ENCODE data around the gene PHACTR4. TPM values are rescaled to one million over a fixed set of nuclear protein-coding genes. Genes with fewer than 3 reads are reported as not detected.

Gene PHACTR4
- total and polyA plus RNA-seq, 2 of the 8 experiments (the other 6 are each of a cell fraction or from before 2014, with no cell fraction given), result 23.7 to 57.8 TPM

- FAIRE-seq, result no peak
- POLR2A ChIA-PET (ENCODE audit: partially characterized antibody), result interaction anchor here (0.8 to 1.3 kb wide), 4 partner anchors 12 to 241 kb away, joined by 3 read pairs; partner anchors contain the start of gene MED18
Observed at GRCh38 chr1:28340221-28340974, 29.1 kb upstream of the PHACTR4 start.

More at GRCh38 chr1:28340221-28340974, 29.1 kb upstream of the PHACTR4 start:
- H3K4me3 ChIP-seq (ENCODE audit: extremely low read depth in 1 of 4, insufficient read depth in 2 of 4, low read depth in 3 of 4, low read length in 4 of 4), result no peak overlapping the region
- H2BK15ac ChIP-seq (ENCODE audit: low read length), result no peak overlapping the region
- CTCF ChIA-PET (ENCODE audit: partially characterized antibody), result interaction anchor here (0.9 to 1.3 kb wide), 6 partner anchors 11 to 91 kb away, joined by 3 to 4 read pairs (median 4); no protein-coding TSS in a partner anchor
- H3K18ac ChIP-seq (ENCODE audit: extremely low read depth, low read length), result no peak overlapping the region
- no peak overlapping the region for H2AK5ac ChIP-seq (ENCODE audit: low read depth, low read length)
- 91% methylated on average over 4 of the region's 4 CpGs; no CpG with 5 or more reads in 1 of the 2 experiments for WGBS, 2 experiments (ENCODE audit: extremely low coverage in 1 of 2, insufficient coverage in 1 of 2, insufficient read length in 1 of 2, insufficient replicate concordance in 2 of 2, low coverage in 1 of 2, low lambda C conversion rate in 2 of 2, missing lambda C conversion rate in 1 of 2)
- H2BK5ac ChIP-seq (ENCODE audit: low read depth, low read length), result no peak overlapping the region
- H4K20me1 ChIP-seq (replicated peaks in 1 of 2; ENCODE audit: control insufficient read depth in 1 of 2, insufficient read depth in 2 of 2, low read length in 2 of 2), result no peaks in the 10 kb centered on the region
- H3K36me3 ChIP-seq (ENCODE audit: control insufficient read depth in 2 of 4, insufficient read depth in 4 of 4, low read length in 3 of 4), result peaks cover 0 to 4% (median 2%) of the 10 kb centered on the region in 4 experiments; a peak in 2 of 8 replicates
- H3K27me3 ChIP-seq (replicated peaks in 1 of 4; ENCODE audit: control insufficient read depth in 3 of 4, extremely low read depth in 1 of 4, insufficient read depth in 3 of 4, low read length in 3 of 4), result no peaks in the 10 kb centered on the region
- H3K9me3 ChIP-seq (ENCODE audit: insufficient read depth in 2 of 2, low read depth in 1 of 2, low read length in 1 of 2), result no peaks in the 10 kb centered on the region
- DNase-seq (ENCODE audit: low read depth in 1 of 2, low spot score in 2 of 2), result no peak
- no peak overlapping the region for H4K91ac ChIP-seq (replicated peaks; ENCODE audit: insufficient read length, low read length)
- H3K4ac ChIP-seq (replicated peaks; ENCODE audit: insufficient read length, low read depth, low read length), result no peak overlapping the region
- no peaks in the 10 kb centered on the region for H3K23me2 ChIP-seq (ENCODE audit: low read depth, low read length)
- H2BK120ac ChIP-seq (replicated peaks; ENCODE audit: low read depth, low read length), result no peak overlapping the region
- H2AFZ ChIP-seq (ENCODE audit: low read length), result no peak overlapping the region
- no peak overlapping the region for H3K4me2 ChIP-seq (ENCODE audit: insufficient read depth in 1 of 2, low read depth in 2 of 2, low read length in 2 of 2)
- H3K9ac ChIP-seq (replicated peaks in 1 of 4; ENCODE audit: extremely low read depth in 1 of 4, low read depth in 3 of 4, low read length in 3 of 4), result no peak overlapping the region
- no peak overlapping the region for H3K27ac ChIP-seq (ENCODE audit: low read depth, low read length)
- no peak overlapping the region for H4K8ac ChIP-seq (ENCODE audit: extremely low read depth, insufficient read depth, low read length)
- no peak overlapping the region for H3K23ac ChIP-seq (ENCODE audit: insufficient read length)
- H3K79me2 ChIP-seq (ENCODE audit: control insufficient read depth in 1 of 2, insufficient read depth in 2 of 2, low read length in 2 of 2), result no peaks in the 10 kb centered on the region
- H3K79me1 ChIP-seq (ENCODE audit: low read depth, low read length), result no peaks in the 10 kb centered on the region
- no peak overlapping the region for H2BK20ac ChIP-seq (ENCODE audit: low read length)
- H4K5ac ChIP-seq (ENCODE audit: insufficient read length, low read depth, low read length), result no peak overlapping the region
- no peak overlapping the region for H3K14ac ChIP-seq (ENCODE audit: insufficient read length)
- TF ChIP-seq TAF1 (IDR thresholded peaks at IDR 0.05; ENCODE audit: low read depth, low read length) (no peak), POLR2AphosphoS5 (IDR thresholded peaks at IDR 0.05; ENCODE audit: low read depth, low read length) (no peak), EGR1 (IDR thresholded peaks at IDR 0.05; ENCODE audit: borderline replicate concordance, low read depth, low read length) (no peak), SRF (IDR thresholded peaks at IDR 0.05; ENCODE audit: low read depth, low read length) (no peak), SP2 (IDR thresholded peaks at IDR 0.05; ENCODE audit: low read length) (no peak), SAP30 (IDR thresholded peaks at IDR 0.05; ENCODE audit: insufficient read depth, insufficient replicate concordance, low read length) (no peak), MAFK (IDR thresholded peaks at IDR 0.05; ENCODE audit: low read depth, low read length) (no peak), BCL11A (IDR thresholded peaks at IDR 0.05; ENCODE audit: low read depth in 2 of 2, low read length in 2 of 2) (no peak), CHD1 (IDR thresholded peaks at IDR 0.05; ENCODE audit: low read depth, low read length) (no peak)
- TF ChIP-seq, protein P1, sequence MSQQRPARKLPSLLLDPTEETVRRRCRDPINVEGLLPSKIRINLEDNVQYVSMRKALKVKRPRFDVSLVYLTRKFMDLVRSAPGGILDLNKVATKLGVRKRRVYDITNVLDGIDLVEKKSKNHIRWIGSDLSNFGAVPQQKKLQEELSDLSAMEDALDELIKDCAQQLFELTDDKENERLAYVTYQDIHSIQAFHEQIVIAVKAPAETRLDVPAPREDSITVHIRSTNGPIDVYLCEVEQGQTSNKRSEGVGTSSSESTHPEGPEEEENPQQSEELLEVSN (IDR thresholded peaks at IDR 0.05), result no peak
- no peak overlapping the region for H2BK12ac ChIP-seq (ENCODE audit: low read depth, low read length)
- H3K4me1 ChIP-seq (replicated peaks in 1 of 4; ENCODE audit: control insufficient read depth in 3 of 4, insufficient read depth in 4 of 4, low read length in 3 of 4), result no peaks in the 10 kb centered on the region
- no peak overlapping the region for H3K56ac ChIP-seq (replicated peaks; ENCODE audit: insufficient read length, low read depth, low read length)

Measured in H1 (cell line).